Neural progenitor cell (in vitro differentiated cells): ENCODE data around the gene ERBB4. TPM values are rescaled to one million over a fixed set of nuclear protein-coding genes. Genes with fewer than 3 reads are reported as not detected.

ENCODE experiments used
- DNase-seq: peaks from one replicate; pipeline ENCODE4 v3.0.0-alpha.2; 2016; ENCODE audit warnings: low spot score
- H2AFZ ChIP-seq: fragments of 200-600 bp; sonication (generic); replicated peaks from 2 replicates; pipeline ENCODE4 v1.6.1; 2016; ENCODE audit warnings: antibody characterized with exemption
- H3F3A ChIP-seq: fragments of 200-600 bp; sonication (generic); 2 replicates; pipeline ENCODE4 v1.6.1; 2016; ENCODE audit warnings: antibody characterized with exemption, low read depth
- H3K27ac ChIP-seq: fragments of 200-600 bp; sonication (generic); 2 replicates; pipeline ENCODE4 v1.5.1; 2016; ENCODE audit warnings: mild to moderate bottlenecking
- H3K27me3 ChIP-seq: fragments of 200-600 bp; sonication (generic); 2 replicates; pipeline ENCODE4 v1.6.1; 2016; ENCODE audit warnings: mild to moderate bottlenecking, moderate library complexity
- H3K36me3 ChIP-seq: fragments of 200-600 bp; sonication (generic); 2 replicates; pipeline ENCODE4 v1.5.1; 2016
- H3K4me1 ChIP-seq: fragments of 200-600 bp; sonication (generic); 2 replicates; pipeline ENCODE4 v1.6.1; 2016; ENCODE audit warnings: mixed run types
- H3K4me2 ChIP-seq: fragments of 200-600 bp; sonication (generic); 2 replicates; pipeline ENCODE4 v1.6.1; 2016
- H3K4me3 ChIP-seq: fragments of 200-600 bp; sonication (generic); 2 replicates; pipeline ENCODE4 v1.5.1; 2016
- H3K79me2 ChIP-seq: fragments of 200-600 bp; sonication (generic); 2 replicates; pipeline ENCODE4 v1.6.1; 2016; ENCODE audit warnings: low read depth
- H3K9ac ChIP-seq: fragments of 200-600 bp; sonication (generic); 2 replicates; pipeline ENCODE4 v1.6.1; 2016
- H3K9me3 ChIP-seq: fragments of 200-600 bp; sonication (generic); 2 replicates; pipeline ENCODE4 v1.5.1; 2016; ENCODE audit warnings: low read depth
- H4K20me1 ChIP-seq: fragments of 200-600 bp; sonication (generic); 2 replicates; pipeline ENCODE4 v1.6.1; 2016; ENCODE audit warnings: low read depth
- H3K27ac Mint-ChIP-seq: 3 replicates; pipeline ENCODE4 v1.8.0; 2021; ENCODE audit warnings: mixed read lengths
- H3K27me3 Mint-ChIP-seq: 2 replicates; pipeline ENCODE4 v1.8.0; 2022; ENCODE audit warnings: low read depth, mild to moderate bottlenecking, inconsistent platforms, moderate library complexity, mixed read lengths; ENCODE audit not compliant: insufficient read depth
- H3K36me3 Mint-ChIP-seq: 3 replicates; pipeline ENCODE4 v1.8.0; 2021; ENCODE audit warnings: mixed read lengths
- H3K4me1 Mint-ChIP-seq: 3 replicates; pipeline ENCODE4 v1.8.0; 2021; ENCODE audit warnings: mixed read lengths
- H3K4me3 Mint-ChIP-seq: 3 replicates; pipeline ENCODE4 v1.8.0; 2021; ENCODE audit warnings: mild to moderate bottlenecking, moderate library complexity, mixed read lengths
- H3K9me3 Mint-ChIP-seq: 3 replicates; pipeline ENCODE4 v1.8.0; 2020; ENCODE audit warnings: mixed read lengths
- EZH2 ChIP-seq: fragments of 200-600 bp; sonication (generic); IDR thresholded peaks from 2 replicates; pipeline ENCODE4 v1.6.1; 2017; ENCODE audit warnings: antibody characterized with exemption, mild to moderate bottlenecking, moderate library complexity
- EZH2phosphoT487 ChIP-seq: fragments of 200-600 bp; sonication (generic); IDR thresholded peaks from 2 replicates; pipeline ENCODE4 v1.6.1; 2017; ENCODE audit warnings: antibody characterized with exemption
- total RNA-seq: library from RNA; depleted of rRNA; stranded (reverse); fragments of >200 nt; gene quantifications from 2 replicates; pipeline ENCODE4 v1.2.3, GENCODE V29; 2015; ENCODE audit warnings: low replicate concordance
- TF ChIP-seq, protein P1 (sequence below): fragments of 200-600 bp; sonication (generic); IDR thresholded peaks from 2 replicates; pipeline ENCODE4 v1.5.1; 2017; ENCODE audit warnings: antibody characterized with exemption, mild to moderate bottlenecking

The ERBB4 gene
- total RNA-seq, 1 donor from 2014 or later: 1.5 TPM

GRCh38 chr2:211671977-211672376 lies 866.6 kb downstream of the ERBB4 start:
- TF ChIP-seq, protein P1, sequence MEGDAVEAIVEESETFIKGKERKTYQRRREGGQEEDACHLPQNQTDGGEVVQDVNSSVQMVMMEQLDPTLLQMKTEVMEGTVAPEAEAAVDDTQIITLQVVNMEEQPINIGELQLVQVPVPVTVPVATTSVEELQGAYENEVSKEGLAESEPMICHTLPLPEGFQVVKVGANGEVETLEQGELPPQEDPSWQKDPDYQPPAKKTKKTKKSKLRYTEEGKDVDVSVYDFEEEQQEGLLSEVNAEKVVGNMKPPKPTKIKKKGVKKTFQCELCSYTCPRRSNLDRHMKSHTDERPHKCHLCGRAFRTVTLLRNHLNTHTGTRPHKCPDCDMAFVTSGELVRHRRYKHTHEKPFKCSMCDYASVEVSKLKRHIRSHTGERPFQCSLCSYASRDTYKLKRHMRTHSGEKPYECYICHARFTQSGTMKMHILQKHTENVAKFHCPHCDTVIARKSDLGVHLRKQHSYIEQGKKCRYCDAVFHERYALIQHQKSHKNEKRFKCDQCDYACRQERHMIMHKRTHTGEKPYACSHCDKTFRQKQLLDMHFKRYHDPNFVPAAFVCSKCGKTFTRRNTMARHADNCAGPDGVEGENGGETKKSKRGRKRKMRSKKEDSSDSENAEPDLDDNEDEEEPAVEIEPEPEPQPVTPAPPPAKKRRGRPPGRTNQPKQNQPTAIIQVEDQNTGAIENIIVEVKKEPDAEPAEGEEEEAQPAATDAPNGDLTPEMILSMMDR: no peak
- TF ChIP-seq EZH2phosphoT487: no peak
- TF ChIP-seq EZH2: no peak
- Histone ChIP-seq H3K9ac (no peak overlapping the region), H3K4me1 (no peaks in the 10 kb centered on the region), H3K36me3 (no peaks in the 10 kb centered on the region), H3K79me2 (no peaks in the 10 kb centered on the region), H3K9me3 (no peaks in the 10 kb centered on the region), H3F3A (no peaks in the 10 kb centered on the region), H2AFZ (no peak overlapping the region), H3K4me3 (no peak overlapping the region), H3K27ac (no peak overlapping the region), H4K20me1 (no peaks in the 10 kb centered on the region), H3K4me2 (no peak overlapping the region), H3K27me3 (no peaks in the 10 kb centered on the region)
- H3K36me3 Mint-ChIP-seq: peaks cover 35% of the 10 kb centered on the region
- no peaks in the 10 kb centered on the region for H3K9me3 Mint-ChIP-seq
- H3K4me3 Mint-ChIP-seq: no peak overlapping the region
- DNase-seq: no peak
- H3K27ac Mint-ChIP-seq: no peak overlapping the region
- no peaks in the 10 kb centered on the region for H3K4me1 Mint-ChIP-seq
- peaks cover 2% of the 10 kb centered on the region for H3K27me3 Mint-ChIP-seq

GRCh38 chr2:211665299-211665698 lies 873.3 kb downstream of the ERBB4 start:
- Histone ChIP-seq H3K27me3 (no peaks in the 10 kb centered on the region), H3K9me3 (no peaks in the 10 kb centered on the region), H3K79me2 (no peaks in the 10 kb centered on the region), H3K9ac (no peak overlapping the region), H3K4me2 (no peak overlapping the region), H2AFZ (no peak overlapping the region), H4K20me1 (no peaks in the 10 kb centered on the region), H3K4me1 (no peaks in the 10 kb centered on the region), H3F3A (no peaks in the 10 kb centered on the region), H3K36me3 (no peaks in the 10 kb centered on the region), H3K27ac (no peak overlapping the region), H3K4me3 (no peak overlapping the region)
- Mint-ChIP-seq H3K27ac (no peak overlapping the region), H3K9me3 (peaks cover 4% of the 10 kb centered on the region), H3K4me1 (peaks cover 3% of the 10 kb centered on the region), H3K27me3 (peaks cover 2% of the 10 kb centered on the region), H3K36me3 (peaks cover 43% of the 10 kb centered on the region), H3K4me3 (no peak overlapping the region)
- DNase-seq: no peak
- TF ChIP-seq, protein P1: no peak
- TF ChIP-seq EZH2phosphoT487 (no peak), EZH2 (no peak)

DNA sequence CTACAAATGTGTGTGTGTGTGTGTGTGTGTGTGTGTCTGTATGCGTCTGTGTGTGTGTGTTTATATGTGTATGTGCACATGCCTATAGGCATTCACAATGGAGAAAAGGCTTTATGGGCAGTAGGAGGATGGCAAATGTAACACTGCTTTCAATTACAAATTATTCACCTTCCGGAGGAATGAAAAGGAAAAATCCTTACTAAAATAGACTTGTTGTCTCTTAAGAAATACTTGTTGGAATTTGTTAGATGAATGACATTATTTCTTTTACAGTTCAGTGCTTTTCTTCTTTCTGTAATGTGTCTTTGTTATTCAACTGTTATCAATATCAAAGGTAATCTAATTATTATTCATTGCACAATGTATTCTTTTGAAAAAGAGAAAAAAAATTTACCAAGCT lies 874.3 kb downstream of the ERBB4 start:
- H3K4me1 ChIP-seq: no peaks in the 10 kb centered on the region
- no peaks in the 10 kb centered on the region for H3K36me3 ChIP-seq
- no peaks in the 10 kb centered on the region for H3K27me3 ChIP-seq
- peaks cover 4% of the 10 kb centered on the region for H3K9me3 Mint-ChIP-seq
- TF ChIP-seq, protein P1: no peak
- no peak for TF ChIP-seq EZH2phosphoT487
- TF ChIP-seq EZH2: no peak
- no peaks in the 10 kb centered on the region for H3K79me2 ChIP-seq
- peaks cover 3% of the 10 kb centered on the region for H3K4me1 Mint-ChIP-seq
- no peak overlapping the region for H3K27ac ChIP-seq
- no peak overlapping the region for H3K4me2 ChIP-seq
- no peaks in the 10 kb centered on the region for H3F3A ChIP-seq
- H3K27me3 Mint-ChIP-seq: peaks cover 2% of the 10 kb centered on the region
- H2AFZ ChIP-seq: no peak overlapping the region
- no peak overlapping the region for H3K4me3 ChIP-seq
- peak overlapping the region; percentile 84 for H3K27ac Mint-ChIP-seq
- peaks cover 42% of the 10 kb centered on the region for H3K36me3 Mint-ChIP-seq
- no peak overlapping the region for H3K9ac ChIP-seq
- H4K20me1 ChIP-seq: no peaks in the 10 kb centered on the region
- no peaks in the 10 kb centered on the region for H3K9me3 ChIP-seq
- no peak overlapping the region for H3K4me3 Mint-ChIP-seq
- no peak for DNase-seq
